HepG2 (cell line): ENCODE results near the gene PRSS36. TPM values are rescaled to one million over a fixed set of nuclear protein-coding genes. Genes with fewer than 3 reads are reported as not detected.

Source experiments
- FOXO1 ChIP-seq: sonication (generic); formaldehyde crosslinking; IDR thresholded peaks from 2 replicates; pipeline ENCODE4 v1.4.0; 2020; ENCODE audit warnings: missing genetic modification reagents
- MED8 ChIP-seq: sonication (generic); formaldehyde crosslinking; IDR thresholded peaks from 2 replicates; pipeline ENCODE4 v1.8.1; 2023; ENCODE audit warnings: mild to moderate bottlenecking, missing genetic modification reagents; ENCODE audit not compliant: insufficient replicate concordance
- RFX3 ChIP-seq: IDR thresholded peaks from 2 replicates; pipeline ENCODE4 v1.6.1; 2016; ENCODE audit warnings: missing biosample characterization, missing genetic modification reagents
- SCMH1 ChIP-seq: sonication (generic); formaldehyde crosslinking; IDR thresholded peaks from 2 replicates; pipeline ENCODE4 v1.9.0; 2021; ENCODE audit warnings: missing genetic modification reagents, mild to moderate bottlenecking, borderline replicate concordance
- SSRP1 ChIP-seq: IDR thresholded peaks from 2 replicates; pipeline ENCODE4 v1.6.1; 2016; ENCODE audit warnings: control low read depth
- TARDBP ChIP-seq: sonication (generic); formaldehyde crosslinking; IDR thresholded peaks from 2 replicates; pipeline ENCODE4 v1.8.0; 2022; ENCODE audit warnings: mild to moderate bottlenecking, missing genetic modification reagents
- ZNF343 ChIP-seq: sonication (generic); formaldehyde crosslinking; IDR thresholded peaks from 2 replicates; pipeline ENCODE4 v1.4.0; 2020; ENCODE audit warnings: mild to moderate bottlenecking, missing genetic modification reagents
- polyA plus RNA-seq, 8 experiments: library from polyadenylated mRNA; depleted of rRNA in 3 of 8; stranded (reverse) in 7 of 8; unstranded in 1 of 8; fragments of >200 nt; fragmentation: Illumina TruSeq in 4 of 8; extraction: Trizol in 4 of 8; gene quantifications; 2 replicates each; pipeline versions ENCODE4 v1.2.1 to v1.2.3, GENCODE V29; 2011 to 2016; ENCODE audit warnings: low read depth in 4 of 8, missing spikeins in 1 of 8, mixed read lengths in 1 of 8; ENCODE audit not compliant: insufficient read depth in 1 of 8
- total RNA-seq, 5 experiments: library from RNA; depleted of rRNA; stranded (reverse); fragments of >200 nt; fragmentation: Illumina TruSeq; extraction: Trizol; gene quantifications; 2 replicates each; pipeline ENCODE4 v1.2.3, GENCODE V29; 2016; ENCODE audit warnings: low read depth in 1 of 5
- TF ChIP-seq, protein P1 (sequence below): sonication (generic); formaldehyde crosslinking; IDR thresholded peaks from 2 replicates; pipeline ENCODE4 v1.8.1; 2023; ENCODE audit warnings: mild to moderate bottlenecking, inconsistent platforms, moderate library complexity, missing genetic modification reagents, borderline replicate concordance
- TF ChIP-seq, protein P2 (sequence below), 2 experiments: sonication (generic) in 1 of 2; formaldehyde crosslinking in 1 of 2; IDR thresholded peaks; 2 replicates each; pipeline versions ENCODE4 v1.6.1 to v1.9.0; 2014 to 2022; ENCODE audit warnings: antibody characterized with exemption in 1 of 2, borderline replicate concordance in 1 of 2, inconsistent platforms in 1 of 2, low read depth in 1 of 2, missing genetic modification reagents in 1 of 2
- TF ChIP-seq, protein P3 (sequence below): sonication (generic); formaldehyde crosslinking; IDR thresholded peaks from 2 replicates; pipeline ENCODE4 v1.4.0; 2020; ENCODE audit warnings: mild to moderate bottlenecking, missing genetic modification reagents, borderline replicate concordance
- TF ChIP-seq, protein P4 (sequence below): IDR thresholded peaks from 2 replicates; pipeline ENCODE4 v1.6.1; 2018; ENCODE audit warnings: missing genetic modification reagents, mild to moderate bottlenecking, missing compliant biosample characterization
- TF ChIP-seq, protein P5 (sequence below): sonication (generic); formaldehyde crosslinking; IDR thresholded peaks from 2 replicates; pipeline ENCODE4 v1.8.0; 2022; ENCODE audit warnings: mild to moderate bottlenecking, missing genetic modification reagents
- TF ChIP-seq, protein P6 (sequence below): IDR thresholded peaks from 2 replicates; pipeline ENCODE4 v1.6.1; 2012; ENCODE audit warnings: low read depth, low read length, improper control_type of control experiment

The PRSS36 gene
- total and polyA plus RNA-seq, 2 of the 13 experiments (the other 11 are each of a cell fraction or from before 2014, with no cell fraction given) = 1.5 to 2.1 TPM

DNA sequence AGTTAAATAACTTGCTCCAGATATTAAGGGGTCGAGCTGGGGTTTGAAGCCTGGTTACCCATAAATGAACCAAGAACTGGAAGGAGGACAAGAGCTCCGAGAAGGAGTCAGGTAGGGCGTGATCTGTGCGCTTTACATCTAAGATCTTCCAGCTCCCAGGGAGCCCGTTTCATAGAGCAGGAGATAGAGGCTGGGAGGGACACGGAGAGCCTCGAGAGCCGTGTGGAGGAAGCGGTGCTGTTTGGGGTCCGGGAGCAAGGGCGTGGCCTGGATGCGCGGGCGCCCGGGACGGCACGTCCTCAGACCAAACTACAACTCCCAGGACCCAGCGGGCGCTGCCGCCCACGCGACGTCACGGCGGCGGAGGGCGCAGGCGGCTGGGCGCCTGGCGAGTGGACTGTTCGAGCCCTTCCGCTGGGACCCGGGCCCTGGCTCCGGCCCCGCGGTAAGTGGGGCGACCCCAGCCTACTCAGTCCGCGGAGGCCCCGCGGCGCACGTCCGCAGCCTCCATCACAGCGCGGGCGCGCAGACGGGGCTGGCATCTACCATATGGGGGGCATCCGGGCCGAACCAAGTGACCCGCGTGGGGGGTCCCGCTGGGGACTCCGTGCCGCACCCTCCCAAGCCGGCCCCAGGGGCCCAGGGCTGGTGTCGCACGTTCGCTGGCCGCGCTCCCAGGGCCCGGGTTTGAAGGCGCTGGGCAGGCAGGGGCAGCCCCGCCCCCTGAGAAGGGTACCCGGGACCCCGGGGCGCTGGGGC is 41.7 kb downstream of the PRSS36 start, which contains the start of gene BCKDK (continued):
- TF ChIP-seq, protein P1, sequence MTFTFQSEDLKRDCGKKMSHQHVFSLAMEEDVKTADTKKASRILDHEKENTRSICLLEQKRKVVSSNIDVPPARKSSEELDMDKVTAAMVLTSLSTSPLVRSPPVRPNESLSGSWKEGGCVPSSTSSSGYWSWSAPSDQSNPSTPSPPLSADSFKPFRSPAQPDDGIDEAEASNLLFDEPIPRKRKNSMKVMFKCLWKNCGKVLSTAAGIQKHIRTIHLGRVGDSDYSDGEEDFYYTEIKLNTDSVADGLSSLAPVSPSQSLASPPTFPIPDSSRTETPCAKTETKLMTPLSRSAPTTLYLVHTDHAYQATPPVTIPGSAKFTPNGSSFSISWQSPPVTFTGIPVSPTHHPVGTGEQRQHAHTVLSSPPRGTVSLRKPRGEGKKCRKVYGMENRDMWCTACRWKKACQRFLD (CRISPR knock-in tag) = peak; percentile 66; the same call in 1 of the 2 replicates
- TF ChIP-seq SCMH1 (no peak), TARDBP (CRISPR knock-in tag) (0 out of 2 replicates have a peak, but pooled peaks have one; percentile 11), MED8 (CRISPR knock-in tag) (no peak), ZNF343 (CRISPR knock-in tag) (no peak), FOXO1 (CRISPR knock-in tag) (peak; percentile 68), RFX3 (CRISPR knock-in tag) (no peak), SSRP1 (CRISPR knock-in tag) (no peak)
- TF ChIP-seq, protein P2, sequence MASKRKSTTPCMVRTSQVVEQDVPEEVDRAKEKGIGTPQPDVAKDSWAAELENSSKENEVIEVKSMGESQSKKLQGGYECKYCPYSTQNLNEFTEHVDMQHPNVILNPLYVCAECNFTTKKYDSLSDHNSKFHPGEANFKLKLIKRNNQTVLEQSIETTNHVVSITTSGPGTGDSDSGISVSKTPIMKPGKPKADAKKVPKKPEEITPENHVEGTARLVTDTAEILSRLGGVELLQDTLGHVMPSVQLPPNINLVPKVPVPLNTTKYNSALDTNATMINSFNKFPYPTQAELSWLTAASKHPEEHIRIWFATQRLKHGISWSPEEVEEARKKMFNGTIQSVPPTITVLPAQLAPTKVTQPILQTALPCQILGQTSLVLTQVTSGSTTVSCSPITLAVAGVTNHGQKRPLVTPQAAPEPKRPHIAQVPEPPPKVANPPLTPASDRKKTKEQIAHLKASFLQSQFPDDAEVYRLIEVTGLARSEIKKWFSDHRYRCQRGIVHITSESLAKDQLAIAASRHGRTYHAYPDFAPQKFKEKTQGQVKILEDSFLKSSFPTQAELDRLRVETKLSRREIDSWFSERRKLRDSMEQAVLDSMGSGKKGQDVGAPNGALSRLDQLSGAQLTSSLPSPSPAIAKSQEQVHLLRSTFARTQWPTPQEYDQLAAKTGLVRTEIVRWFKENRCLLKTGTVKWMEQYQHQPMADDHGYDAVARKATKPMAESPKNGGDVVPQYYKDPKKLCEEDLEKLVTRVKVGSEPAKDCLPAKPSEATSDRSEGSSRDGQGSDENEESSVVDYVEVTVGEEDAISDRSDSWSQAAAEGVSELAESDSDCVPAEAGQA (IDR thresholded peaks at IDR 0.05; ENCODE audit: low read depth) = peak; percentile 96
- TF ChIP-seq, protein P2 (CRISPR knock-in tag; IDR thresholded peaks at IDR 0.05; ENCODE audit: borderline replicate concordance) = no peak; the same call in 1 of the 2 replicates
- TF ChIP-seq, protein P3, sequence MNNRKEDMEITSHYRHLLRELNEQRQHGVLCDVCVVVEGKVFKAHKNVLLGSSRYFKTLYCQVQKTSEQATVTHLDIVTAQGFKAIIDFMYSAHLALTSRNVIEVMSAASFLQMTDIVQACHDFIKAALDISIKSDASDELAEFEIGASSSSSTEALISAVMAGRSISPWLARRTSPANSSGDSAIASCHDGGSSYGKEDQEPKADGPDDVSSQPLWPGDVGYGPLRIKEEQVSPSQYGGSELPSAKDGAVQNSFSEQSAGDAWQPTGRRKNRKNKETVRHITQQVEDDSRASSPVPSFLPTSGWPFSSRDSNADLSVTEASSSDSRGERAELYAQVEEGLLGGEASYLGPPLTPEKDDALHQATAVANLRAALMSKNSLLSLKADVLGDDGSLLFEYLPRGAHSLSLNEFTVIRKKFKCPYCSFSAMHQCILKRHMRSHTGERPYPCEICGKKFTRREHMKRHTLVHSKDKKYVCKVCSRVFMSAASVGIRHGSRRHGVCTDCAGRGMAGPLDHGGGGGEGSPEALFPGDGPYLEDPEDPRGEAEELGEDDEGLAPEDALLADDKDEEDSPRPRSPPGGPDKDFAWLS (CRISPR knock-in tag) = peak; percentile 26; the same call in 1 of the 2 replicates
- TF ChIP-seq, protein P4, sequence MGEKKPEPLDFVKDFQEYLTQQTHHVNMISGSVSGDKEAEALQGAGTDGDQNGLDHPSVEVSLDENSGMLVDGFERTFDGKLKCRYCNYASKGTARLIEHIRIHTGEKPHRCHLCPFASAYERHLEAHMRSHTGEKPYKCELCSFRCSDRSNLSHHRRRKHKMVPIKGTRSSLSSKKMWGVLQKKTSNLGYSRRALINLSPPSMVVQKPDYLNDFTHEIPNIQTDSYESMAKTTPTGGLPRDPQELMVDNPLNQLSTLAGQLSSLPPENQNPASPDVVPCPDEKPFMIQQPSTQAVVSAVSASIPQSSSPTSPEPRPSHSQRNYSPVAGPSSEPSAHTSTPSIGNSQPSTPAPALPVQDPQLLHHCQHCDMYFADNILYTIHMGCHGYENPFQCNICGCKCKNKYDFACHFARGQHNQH (CRISPR knock-in tag) = peak; percentile 66; the same call in 1 of the 2 replicates
- TF ChIP-seq, protein P5, sequence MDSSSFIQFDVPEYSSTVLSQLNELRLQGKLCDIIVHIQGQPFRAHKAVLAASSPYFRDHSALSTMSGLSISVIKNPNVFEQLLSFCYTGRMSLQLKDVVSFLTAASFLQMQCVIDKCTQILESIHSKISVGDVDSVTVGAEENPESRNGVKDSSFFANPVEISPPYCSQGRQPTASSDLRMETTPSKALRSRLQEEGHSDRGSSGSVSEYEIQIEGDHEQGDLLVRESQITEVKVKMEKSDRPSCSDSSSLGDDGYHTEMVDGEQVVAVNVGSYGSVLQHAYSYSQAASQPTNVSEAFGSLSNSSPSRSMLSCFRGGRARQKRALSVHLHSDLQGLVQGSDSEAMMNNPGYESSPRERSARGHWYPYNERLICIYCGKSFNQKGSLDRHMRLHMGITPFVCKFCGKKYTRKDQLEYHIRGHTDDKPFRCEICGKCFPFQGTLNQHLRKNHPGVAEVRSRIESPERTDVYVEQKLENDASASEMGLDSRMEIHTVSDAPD = no peak
- TF ChIP-seq, protein P6, sequence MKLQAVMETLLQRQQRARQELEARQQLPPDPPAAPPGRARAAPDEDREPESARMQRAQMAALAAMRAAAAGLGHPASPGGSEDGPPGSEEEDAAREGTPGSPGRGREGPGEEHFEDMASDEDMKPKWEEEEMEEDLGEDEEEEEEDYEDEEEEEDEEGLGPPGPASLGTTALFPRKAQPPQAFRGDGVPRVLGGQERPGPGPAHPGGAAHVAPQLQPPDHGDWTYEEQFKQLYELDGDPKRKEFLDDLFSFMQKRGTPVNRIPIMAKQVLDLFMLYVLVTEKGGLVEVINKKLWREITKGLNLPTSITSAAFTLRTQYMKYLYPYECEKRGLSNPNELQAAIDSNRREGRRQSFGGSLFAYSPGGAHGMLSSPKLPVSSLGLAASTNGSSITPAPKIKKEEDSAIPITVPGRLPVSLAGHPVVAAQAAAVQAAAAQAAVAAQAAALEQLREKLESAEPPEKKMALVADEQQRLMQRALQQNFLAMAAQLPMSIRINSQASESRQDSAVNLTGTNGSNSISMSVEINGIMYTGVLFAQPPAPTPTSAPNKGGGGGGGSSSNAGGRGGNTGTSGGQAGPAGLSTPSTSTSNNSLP = no peak
